NOMO-1 treated with dmso at 0.1 percent for 144 hours (cell line): Measurements from ENCODE around the gene STK32C.

Experiments used
- DNase-seq: peaks from one replicate; lab custom pipeline; 2025; ENCODE audit not compliant: unreplicated experiment; lab: John Stamatoyannopoulos, UW

STK32C gene

DNA sequence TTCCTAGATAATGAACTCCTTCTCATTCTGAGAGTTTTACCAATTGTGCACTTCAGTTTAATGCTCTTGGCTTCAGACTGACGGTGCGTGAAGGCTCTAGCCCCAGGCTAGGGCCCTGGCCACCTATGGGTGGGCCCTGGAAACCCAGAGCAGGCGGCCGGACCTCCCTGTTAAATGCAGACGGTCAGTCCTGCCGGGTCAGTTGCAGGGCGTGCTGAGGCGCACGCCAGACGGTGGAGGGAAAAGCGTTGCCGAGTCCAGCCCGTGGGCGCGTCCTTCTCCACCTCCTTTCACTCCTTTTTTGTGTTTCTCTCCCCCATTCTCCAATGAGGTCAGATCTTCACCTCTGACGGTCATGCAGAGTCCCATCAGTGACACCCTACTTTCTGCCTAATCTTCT, 118.7 kb downstream of the STK32C start:
- no peak for DNase-seq

DNA sequence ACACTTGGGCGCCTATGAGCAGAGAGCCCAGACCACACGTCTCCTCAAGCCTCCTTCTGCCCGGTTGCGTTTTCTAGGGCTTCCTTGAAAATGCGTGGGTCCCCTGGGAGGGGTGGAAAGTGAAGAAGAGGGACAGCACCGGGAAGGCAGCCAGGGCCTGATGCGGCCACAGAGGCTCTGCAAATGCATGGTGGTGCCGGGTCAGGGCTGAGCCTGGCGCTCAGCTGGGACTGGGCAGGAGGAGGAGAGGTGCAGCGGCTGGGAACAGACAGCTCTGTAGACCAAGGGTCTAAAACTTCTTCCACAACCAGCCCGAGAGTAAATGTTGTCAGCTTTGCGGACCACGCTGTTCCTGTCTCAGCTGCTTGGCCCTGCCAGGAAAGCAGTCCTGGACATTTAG, 119.4 kb downstream of the STK32C start:
- no peak for DNase-seq

DNA sequence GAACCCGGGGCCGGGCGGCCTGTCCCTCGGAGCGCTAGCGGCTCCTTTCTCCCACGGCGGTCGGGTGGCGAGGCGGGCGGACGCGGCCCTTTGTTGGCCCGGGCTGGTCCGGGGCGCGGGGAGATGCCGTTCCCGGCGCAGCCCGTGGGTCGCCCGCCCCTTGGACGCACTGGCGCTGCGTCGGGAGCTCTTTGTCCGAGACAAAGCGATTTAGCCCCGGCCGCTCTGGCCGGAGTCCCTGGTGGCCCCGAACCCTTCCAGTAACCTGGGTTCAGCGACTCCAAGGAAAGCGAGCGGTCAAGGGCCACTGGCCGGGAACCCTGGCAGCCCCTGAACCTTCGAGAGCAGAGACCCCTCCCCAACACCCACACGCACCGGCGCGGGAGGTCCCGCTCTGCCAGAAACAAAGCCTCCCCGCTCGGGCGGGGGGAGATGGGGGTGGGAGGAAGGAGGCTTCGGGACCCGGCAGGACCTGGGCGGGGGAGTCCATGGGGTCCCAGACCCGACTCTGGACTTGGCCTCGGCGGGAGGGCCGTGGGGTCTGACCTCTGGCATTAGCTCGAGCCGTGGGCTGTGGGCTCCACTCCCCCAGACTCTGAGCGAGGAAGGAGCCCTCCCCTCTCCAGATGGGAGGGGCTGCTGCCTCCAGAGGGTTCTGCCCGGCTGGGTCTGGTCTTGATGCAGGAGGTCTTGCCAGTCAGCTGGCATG, 120.2 kb downstream of the STK32C start:
- no peak for DNase-seq

DNA sequence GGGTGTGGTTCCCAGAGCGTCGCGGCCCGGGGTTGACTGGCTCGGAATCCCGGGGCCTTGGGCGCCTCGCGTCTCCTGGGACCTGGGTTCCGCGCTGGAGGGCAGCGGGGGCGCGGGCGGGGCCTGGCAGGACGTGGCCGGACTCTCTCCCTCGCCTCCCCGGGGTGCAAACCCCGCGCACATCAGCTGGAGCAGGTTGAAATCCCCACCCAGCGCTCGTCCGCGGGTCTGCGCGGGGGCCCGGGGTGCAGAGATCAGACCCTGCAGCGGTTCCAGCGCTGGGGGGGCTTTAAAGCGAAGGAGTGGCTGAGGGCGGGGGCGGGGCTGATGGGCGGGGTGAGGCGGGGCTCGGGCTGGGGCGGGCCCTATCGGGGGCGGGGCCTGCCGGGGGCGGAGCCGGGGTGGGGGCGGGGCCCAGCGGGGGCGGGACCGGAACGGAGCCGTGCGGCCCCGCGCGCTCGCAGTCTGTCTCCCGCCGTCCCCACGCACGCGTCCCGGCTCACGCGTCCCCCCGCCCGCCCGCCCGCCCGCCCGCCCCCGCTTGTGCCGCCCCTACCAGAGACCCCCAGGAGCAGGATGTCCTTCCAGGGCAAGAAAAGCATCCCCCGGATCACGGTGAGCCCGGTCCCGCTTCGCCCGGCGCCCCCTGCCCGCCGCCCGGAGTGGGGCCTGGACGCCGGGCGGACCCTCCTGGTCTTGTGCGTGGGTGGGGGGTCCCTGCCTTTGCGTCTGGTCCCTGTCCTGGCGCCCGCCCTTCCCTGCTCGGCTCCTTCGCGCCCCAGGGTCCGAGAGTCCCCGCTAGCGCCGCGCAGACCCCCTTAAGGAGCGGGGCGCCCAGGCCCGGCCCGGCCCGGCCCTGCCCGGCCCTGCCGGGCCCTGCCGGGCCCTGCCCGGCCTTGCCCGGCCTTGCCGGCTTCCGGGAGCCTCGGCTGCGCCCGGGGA, 121.0 kb downstream of the STK32C start, which contains the start of gene DPYSL4:
Gene DPYSL4 (plus strand): TSS at position 461 of the 942 bp plus-strand sequence. CDS start 116 bp downstream, at position 577.
- DNase-seq = no peak

DNA sequence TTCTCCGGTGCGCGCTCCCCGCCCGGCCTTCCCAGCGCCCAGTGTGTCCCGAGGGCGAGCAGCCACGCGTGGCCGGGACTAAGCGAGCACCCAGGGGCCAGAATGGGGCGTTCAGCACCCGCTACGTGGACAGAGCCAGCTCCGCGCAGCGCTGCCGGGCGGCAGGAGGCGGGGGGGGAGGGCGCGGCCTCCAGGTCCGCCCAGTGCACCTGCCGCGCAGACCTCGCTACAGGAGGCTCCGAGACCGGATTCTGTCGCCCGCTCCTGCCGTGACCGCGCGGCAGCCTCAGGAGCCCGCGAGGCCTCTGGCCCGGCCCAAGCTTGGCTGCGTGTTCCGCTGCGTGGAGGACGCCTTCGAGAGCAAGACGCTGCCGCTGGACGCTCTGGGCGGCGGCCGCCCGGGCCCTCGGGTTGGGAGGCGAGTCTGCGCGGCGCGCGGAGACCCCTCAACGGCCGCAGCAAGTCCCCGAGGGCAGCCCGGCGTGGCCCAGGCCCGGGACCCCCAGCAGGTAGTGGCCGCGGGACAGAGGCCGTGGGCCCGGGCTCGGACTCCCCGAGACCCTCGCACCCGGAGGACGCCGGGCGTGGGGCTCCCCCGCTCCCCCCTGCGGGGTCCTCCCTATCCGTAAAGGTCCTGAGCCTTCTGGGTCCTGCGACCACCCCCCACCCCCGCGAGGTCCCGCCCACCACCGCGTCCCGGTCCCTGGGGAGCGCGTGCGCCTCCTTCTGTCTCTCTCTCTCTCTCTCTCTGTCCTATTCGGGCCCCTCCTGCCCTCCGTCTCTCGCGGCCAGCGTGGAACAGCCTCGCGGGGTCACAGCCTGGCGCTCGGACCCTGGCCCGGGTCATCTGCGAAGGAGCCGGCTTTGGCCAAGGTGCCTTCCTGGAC, 121.9 kb downstream of the STK32C start:
- DNase-seq = no peak

DNA sequence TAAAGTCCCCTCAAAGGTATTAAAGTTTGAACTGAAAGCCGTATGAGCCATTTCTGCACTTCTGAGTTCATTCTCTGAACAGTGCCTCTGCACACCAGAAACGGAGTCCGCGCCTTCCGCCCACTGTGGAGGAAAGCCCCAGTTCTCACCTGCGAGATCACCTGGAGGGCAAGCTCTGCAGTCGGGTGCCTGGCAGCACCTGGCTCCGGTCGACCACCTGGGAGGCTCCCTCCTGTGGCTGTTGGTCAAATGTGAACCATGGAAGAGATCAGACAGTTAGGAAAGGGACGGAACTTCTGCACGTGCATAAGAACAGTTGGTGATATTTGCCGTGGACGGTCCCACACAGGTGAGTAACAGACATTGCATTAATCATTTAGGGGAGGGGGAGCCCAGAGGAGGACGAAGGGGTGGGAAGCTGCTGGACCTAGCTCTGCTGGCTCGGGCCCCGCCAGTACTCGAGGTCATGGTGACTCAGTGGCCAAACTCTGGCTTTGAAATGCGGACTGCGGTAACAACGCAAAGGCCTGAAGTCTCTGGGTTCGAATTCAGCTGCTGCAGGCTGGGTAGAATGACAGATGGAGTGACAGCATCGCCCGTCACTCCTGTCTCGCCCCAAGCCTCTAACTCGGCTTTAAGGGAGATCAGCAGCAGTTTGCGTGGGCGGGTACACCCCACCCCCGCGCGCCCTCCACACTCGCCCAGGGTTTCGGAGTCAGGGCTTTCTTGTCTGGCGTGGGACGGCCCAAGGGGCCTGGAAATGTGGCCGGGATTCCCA, 122.7 kb downstream of the STK32C start:
- DNase-seq = no peak

DNA sequence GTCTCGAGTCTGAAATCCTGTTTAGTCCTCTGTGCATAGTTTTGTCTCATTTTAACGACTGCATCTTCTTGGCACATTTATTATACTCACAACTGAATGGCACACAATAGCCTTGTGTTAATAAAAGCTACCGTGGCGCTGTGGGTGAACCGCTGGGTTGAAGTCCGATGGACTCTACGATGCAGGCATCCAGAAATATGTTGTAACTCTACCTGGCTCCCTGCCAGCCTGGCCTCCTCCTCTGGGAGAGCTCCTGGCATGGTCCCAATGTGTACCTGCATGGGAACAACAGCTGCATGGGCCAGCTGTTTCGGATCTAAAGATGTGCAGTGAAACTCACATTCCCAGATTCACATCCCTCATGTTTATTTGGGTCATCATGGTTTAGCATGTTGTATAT, 124.7 kb downstream of the STK32C start:
- DNase-seq = no peak

DNA sequence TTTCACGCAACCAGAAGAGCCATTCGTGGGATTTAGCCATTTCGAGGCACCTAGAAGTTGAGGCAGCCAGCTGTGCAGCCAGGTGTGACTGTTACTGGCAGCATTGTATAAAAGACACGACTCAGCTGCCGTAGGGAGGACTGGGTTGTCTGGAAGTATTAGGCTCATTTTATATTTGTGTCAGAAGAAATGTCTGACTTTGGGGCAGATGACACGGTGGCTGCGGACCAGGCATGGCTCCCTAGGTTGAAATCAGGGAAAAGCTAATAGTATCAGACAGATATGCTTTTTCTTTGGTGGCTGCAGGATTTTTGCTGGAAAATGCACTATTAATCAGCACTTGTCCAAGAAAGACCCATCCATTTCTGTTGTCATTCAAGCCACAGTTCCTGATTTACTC, 125.2 kb downstream of the STK32C start:
- no peak for DNase-seq

DNA sequence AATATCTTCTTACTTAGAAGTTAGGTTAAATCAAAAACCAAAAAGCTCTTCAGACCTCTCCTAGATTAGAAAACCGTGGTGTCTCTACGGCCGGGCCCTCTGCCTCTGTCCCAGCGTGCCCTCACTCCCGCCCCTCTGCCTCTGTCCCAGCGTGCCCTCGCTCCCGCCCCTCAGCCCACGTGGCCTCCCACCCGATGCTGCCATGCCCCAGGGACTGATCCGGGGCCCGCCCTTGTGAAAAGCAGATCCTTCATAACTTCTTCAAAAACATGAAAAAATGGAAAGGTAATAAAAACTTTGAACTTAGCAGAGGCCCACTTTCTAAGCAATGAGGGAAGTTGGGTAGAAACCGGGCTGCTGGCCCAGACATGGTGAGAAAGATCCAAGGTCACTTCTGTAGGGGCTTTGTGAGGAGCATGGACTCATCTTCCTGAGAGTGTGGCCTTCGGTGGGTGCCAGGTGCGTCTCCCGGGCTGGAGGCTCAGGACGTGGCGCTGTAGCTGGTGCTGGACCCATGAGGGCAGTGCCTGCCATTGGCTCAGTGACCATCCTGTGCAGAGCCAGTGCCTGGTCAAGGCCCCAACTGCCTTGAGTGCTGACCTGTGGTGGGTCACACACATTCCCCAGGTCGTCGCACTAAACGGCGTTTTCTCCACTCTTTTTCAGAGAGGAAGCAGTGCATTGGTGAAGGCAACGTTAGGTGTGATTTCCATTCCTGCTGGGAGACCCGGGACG, 125.9 kb downstream of the STK32C start:
- DNase-seq = no peak

DNA sequence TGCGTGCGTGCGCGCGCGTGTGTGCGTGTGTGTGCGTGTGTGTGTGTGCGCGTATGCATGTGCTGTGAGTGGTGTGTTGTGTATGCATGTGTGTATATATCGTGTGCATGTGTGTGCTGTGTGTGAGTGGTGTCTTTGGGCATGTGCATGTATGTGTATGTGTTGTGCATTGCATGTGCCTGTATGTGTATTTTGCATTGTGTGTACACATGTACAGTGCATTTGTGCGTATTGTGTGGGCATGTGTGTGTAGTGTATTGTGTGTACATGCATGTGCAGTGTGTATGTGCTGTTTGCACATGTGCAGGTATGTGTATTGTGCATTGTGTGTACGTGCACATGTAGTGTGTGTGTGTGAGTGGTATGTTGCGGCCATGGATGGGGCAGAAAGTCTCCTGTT, 127.0 kb downstream of the STK32C start:
- DNase-seq = no peak

DNA sequence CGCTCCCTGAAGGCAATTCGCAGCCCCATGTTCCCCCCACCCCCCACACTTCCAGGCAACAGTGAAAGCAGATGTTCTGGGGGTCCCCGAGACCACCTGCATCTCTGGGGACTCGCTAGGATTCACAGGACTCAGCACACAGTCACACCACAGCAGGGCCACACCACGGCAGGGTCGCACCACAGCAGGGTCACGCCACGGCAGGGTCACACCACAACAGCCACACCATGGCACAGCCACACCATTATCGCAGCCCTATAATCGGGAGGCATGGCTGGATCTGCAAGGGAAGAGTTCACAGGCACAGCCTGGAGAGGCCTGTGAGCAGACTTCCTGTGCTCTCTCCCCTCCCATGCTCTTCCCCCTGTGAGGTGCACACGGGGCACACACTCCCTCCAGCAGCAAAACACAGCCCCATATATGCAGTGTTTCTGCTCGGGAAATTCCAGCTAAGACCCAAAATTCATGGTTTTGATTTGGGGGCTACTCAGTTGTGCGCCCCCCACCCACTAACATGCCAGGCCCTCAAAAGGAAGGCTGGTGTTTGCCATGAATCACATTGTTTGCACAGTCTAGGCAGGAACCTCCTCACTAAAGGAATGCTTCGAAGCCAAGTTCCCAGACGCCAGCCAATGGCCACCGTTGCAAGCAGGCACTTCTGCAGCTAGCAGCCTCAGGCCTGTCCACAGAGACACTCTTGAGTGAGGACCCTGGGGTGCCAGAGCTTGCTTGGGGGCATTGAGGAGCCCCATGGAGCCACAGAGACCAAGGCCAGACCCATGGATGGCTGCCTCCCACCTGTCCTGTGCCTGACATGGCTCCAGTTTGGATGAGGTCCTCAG, 128.0 kb downstream of the STK32C start:
- no peak for DNase-seq

DNA sequence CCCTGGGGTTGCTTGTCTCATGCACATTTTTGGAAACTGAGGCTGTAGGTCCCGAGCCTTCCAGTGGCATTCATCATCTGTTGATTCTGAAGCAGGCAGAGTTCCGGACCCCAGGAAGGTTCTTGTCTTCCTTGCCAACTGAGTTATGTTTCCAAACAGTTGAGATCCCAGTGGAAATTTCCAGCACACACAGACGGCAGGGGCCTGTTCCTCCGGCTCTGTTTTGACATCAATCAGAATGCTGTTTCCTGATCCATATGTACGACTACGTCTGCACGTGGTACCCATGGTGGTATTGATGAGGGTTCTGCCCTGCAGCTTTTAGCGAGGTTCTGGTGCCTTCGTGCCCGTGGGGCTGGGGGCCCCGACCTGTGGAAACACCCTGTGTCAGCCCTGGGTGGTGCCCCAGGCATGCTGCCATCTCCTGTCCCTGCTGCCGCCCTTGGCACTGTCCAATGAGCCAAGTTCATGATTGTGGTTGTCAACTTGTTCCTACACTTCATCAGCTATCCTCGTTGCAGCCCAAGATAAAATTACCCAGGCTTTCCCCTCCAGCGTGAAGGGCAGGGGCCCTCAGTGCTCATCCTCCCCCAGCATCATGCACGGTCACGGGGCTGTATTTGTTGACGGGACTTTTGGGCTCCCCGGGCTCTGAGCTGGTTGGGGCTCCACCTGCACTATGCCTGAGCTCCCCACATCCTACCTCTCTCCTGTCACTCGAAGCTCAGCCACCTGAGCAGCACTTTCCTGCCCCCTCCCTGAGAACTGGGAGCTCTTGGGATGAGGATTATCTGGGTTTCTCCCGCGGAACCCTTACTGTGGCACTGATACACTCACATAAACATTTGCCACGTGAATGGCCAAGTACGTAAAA, 128.8 kb downstream of the STK32C start:
- DNase-seq = no peak

DNA sequence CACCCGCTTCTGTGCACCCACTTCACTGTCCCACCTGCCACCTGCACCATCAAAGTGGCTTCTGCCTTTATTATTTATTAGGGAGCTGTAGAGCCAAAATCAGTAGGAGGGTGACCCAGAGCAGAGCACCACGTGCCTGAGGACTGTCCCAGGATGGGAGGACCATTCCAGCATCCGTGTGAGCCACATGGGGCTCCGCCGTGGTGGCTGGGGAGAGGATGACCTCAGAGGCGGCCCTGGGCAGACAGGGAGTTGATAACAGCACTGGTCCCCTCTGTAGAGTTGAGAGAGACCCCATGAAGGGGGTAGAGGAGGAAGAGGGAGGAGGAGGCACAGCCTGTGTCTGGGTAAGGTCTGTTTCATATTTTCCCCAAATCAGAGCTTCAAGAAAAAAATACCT, 129.7 kb downstream of the STK32C start:
- no peak for DNase-seq

DNA sequence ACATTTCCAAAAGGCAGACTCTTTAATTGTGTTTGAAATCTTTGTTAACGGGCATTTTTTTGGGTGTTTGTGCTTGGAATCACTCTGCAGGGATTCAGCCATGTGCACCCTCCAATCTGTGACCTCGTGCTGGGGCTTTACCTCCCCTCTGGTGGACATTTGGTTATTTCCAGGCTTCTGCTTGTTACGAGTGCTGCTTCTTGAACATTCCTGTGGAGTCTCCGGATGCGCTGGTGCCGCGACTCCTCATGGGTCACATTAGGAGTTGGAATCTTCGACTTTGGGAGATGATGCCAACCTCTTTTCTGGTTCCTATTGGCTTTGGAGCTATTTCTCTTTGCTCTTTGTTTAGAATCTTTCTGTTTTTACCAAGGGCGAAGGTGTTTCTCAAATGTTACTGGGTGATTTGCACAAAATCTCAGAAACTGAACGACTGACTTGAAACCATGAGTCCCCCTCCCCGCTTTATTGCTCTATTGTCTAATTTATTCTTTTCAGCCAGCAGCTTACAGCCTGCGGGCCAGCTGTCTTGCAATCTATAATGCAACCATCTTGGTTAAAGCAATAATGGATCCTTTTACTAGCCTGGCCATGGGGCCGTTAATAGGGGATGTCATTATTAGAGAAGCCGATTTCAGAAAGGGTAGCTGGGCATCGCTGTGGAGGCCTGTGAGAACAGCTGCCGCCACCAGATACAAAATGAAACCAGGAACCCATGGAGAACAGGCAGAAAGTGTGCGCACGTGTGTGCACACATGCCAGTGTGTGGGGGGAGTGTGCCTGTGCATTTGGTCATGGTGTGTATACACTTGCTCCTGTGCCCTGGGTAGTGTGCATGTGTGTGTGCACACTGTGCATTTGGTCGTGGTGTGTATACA, 130.9 kb downstream of the STK32C start:
- no peak for DNase-seq

DNA sequence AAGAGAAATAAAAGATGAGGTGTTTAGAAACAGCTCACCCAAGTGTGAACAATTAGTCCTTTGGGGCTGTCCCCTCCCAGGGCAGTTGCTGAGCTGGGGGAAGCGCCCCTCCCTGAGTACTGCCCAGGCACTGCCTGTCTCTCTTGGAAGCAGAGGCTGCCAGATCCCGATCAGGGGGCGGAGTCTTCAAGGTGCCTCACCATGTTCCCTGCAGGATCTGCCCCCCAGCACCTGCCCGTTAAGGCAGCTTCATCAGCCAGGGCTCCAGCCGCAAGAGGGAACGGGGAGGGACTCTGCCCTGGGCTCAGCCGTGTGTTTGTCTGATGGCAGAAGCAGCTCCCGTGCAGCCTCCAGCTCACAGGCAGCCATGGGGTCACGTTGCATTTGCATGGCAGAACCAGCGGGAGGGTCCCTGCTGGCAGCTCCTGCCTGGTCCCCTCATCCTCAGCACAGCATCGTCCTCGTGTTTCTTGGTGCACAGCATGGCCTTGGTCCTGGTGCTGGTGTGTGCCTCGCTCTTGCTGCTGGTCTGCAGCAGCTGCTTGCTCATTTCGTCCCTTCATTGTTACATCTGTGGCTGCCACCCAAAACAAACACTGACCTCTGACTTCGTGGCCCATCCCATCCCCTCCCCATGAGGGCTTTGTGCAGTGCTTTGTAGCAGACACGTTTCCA, 131.7 kb downstream of the STK32C start:
- no peak for DNase-seq

DNA sequence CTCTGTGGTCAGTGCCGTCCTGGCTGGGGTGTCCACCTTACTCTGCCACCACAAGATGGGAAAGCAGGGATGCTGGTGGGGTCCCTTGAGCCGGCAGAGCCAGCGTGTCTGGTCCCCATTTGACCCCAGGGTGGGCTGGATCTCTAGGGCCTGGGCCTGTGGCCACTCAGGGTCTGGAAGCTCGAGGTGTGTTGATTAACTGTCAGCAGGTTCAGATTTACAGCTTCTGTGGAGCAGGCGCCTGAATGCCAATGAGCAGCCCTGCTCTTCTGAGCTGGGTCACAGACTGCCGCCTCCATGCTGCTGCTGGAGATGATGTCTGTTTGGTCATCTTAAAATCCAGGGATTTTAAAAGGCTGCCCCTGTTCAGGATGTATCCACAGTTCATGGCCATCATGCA, 132.3 kb downstream of the STK32C start:
- no peak for DNase-seq
